Activated CD4-positive, alpha-beta T cell treated with anti-CD3 and anti-CD28 coated beads, Interleukin-2, Interleukin-4, amounts not matched to agents 100 ng/mL and 50 ng/mL, durations not matched to agents 16 hours and 8 hours (primary cell): ENCODE results near the gene KSR2.
"Not testable (repeated sequence)": the region's sequence is repeated elsewhere in the genome, so short reads cannot be mapped to it uniquely, and the experiment has no call there.

ENCODE experiments used
- DNase-seq: peaks from one replicate; pipeline ENCODE4 v3.0.0-alpha.2; 2020; ENCODE audit warnings: low spot score

Gene KSR2

DNA sequence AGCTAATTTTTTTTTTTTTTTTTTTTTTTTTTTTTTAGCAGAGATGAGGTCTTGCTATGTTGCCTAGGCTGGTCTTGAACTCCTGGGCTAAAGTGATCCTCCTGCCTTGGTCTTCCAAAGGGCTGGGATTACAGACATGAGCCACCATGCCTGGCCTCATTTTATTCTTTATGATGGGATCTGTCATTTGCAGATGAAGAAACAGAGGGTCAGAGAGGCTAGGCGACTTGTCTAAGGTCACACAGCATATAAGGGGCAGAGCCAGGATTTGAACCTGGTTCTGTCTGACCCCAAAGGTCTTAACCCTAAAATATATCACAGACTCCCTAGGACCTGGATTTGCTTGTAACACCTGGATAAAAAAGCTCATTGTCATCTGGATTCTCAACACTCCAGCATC, 282.6 kb downstream of the KSR2 start:
- no peak for DNase-seq

DNA sequence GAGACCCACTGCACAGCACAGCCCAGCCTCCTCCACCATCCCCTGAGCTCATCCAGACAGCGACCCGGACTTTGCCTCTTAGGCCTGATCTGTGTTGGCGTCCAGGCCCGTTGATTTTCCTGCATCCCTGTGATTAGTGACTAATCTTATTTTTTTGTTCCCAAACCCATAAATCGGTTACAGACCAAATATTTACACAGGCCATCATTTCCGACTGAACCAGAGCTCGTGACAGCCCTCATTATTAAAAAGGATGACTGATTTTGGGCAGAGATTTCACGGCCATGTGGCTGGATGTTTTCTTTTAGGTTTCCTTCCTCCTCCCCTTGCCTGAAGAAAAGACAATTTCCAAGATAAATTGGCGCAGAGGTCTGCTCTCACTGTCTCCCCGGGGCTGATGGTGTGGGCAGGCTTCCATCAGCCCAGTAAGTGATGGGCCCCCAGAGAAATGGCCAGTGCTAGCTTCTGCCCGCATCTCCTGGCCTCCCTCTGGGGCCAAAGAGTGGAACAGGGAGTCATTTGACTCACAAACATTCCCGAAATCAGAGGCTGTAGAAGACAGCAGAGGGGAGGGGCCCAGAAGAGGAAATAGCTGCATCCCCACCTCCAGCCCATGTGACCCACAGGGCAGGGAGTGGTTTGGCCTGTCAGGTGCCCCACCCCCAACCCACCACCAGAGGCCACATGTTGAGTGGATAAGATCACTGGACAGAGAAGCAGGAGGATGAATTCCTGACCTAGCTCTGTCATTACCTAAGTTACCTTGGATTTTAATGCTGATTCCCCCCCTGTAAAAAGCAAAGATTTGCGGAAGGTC, 283.5 kb downstream of the KSR2 start:
- DNase-seq, result no peak

DNA sequence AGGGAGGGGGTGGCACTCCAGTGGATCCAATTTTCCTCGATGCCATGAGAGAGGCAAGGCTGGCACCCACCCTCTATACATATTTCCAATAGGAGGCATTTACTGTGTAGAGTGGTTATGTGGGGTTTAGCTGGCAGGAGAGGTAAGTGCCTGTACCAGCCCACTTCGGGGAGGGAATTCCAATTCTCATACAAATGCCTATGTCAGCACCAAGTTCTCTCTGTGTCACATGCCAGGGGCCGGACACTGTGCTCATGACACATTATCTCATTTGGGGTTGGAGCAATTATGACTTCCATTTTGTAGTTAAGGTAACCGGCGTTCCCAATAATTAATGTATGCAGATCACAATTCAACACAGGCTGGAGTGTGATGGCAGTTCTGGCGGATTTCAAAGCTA, 284.3 kb downstream of the KSR2 start:
- DNase-seq, result no peak

GRCh38 chr12:117680312-117680711, 288.5 kb downstream of the KSR2 start:
- DNase-seq, result no peak

GRCh38 chr12:117679776-117680175, 289.0 kb downstream of the KSR2 start:
- no peak for DNase-seq

- DNase-seq, result no peak
Measured at GRCh38 chr12:117674763-117675162, 294.0 kb downstream of the KSR2 start.

DNA sequence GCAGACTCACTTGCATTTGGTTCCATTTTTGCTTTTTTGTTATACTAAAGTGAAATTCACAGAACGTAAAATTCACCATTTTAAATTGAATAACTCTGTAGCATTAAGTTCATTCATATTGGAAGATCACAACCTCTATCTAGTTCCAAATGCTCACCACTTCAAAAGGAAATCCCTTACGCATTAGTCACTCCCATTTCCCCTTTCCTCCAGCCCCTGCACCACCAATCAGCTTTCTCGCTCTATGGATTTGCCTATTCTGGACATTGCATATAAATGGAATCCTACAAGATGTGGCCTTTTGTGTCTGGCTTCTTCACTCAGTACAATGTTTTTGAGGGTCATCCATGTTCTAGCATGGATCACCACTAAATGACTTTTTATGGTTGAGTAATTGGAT, 294.5 kb downstream of the KSR2 start:
- DNase-seq, result no peak

DNA sequence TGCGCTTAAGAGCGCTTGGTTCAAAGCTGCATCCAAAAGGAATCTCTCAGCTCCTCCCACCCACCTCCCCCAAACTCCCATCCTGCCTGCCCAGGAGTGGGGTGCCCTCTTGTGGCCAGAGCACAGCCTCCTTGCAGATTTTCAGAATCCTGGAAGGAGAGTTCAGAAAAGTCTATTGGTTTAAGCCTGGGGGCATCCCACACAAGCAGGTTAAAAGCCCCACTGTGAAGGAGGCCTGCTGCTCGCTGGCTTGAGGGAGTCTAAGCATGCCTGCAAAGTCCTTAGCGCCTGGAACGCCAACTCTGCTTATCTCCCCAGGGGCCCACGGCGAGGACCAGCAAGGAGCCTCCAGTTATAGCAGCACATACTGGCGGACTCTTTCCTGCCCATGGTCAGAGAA, 297.1 kb downstream of the KSR2 start:
- no peak for DNase-seq

- no peak for DNase-seq
Measured at GRCh38 chr12:117664169-117664568, 304.6 kb downstream of the KSR2 start.

DNA sequence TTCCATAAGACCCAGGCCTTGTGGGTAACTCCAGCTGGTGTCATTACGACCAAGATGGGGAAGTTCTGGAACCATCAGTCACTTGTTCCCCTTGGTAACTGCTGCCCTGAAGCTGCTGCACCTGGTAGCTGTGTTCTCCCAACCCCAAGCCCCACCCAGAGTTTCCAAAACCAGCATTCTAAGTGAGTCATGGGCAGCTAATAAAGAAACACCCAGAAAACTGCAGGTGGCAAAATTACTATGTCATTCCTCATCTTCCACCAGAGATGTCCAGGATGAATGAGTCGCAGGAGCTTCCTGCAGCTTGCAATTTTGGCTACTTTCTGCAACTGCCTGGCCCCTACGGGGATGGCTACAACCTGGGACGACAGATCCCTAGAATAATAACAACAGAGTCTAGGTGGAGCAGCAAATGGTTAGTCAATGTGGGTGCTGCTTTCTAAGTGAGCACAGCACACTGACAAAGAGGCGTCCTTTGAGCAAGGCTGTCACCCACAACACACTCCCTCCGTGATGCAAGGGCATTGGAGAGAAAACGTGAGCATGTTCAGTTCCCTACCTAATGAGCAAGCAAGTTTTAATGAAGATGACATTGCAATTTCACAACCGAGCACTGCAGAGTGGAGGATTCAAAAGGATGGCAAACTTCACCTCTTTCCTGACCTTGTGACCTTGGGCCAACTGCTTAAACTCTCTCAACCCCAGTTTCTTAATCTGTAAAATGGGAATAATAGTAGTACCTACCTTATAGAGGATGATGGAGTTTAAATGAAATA, 306.0 kb downstream of the KSR2 start:
- no peak for DNase-seq

DNA sequence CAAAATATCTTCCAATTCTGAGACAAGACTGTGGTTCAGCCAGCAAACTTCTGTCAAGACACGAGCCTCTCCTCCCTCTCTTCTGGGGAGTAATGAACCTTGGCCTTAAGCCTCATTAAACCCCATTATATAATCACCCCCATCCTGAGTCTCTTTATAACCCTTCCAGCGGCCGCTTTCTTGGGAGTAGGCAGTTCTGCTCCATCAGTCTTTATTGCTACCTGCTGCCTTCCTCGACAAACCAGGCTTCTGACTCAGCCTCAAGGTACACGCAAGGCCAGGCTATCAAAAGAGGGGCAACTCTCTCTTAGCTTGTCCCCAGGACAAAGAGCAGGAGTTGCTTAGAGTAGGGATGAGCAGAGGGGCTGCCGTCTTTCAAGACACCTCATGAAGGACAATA, 306.6 kb downstream of the KSR2 start:
- no peak for DNase-seq

DNA sequence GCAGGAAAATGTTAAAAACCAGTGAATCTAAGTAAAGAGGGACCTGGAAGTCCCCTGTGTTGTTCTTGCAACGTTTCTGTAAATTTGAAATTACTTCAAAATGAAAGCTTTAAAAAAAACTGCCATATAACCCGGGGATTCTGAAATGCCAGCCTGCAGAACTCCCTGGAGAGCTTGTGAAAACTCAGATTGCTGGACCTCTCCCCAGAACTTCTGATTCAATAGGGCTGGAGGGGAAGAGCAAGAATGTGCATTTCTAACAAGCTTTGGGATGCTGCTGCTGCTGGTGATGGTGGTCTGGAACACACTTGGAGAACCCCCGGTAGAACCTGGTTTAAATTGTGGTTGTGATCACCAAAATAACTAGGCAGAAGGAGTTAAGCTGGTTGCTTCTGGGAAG, 307.3 kb downstream of the KSR2 start:
- DNase-seq, result no peak

- DNase-seq, result no peak
Measured at GRCh38 chr12:117660896-117661295, 307.9 kb downstream of the KSR2 start.

DNA sequence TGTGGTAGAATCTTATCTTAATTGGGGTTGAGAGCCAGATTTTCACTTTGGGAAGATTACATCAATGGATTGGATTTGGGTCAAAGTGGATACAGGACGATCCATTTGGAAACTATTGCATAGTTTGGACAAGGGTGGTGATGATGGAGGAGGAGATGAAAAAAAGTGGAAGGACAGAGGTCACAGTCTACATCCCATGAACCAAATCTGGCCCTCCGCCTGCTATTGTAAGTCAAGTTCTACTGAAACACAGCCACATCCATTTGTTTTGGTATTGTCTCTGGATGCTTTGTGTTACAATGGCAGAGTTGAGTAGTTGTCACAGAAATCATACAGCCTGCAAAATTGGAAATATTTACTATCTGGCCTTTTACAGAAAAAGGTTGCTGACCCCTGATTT, 310.6 kb downstream of the KSR2 start:
- no peak for DNase-seq

GRCh38 chr12:117649796-117650195, 319.0 kb downstream of the KSR2 start:
- DNase-seq, result no peak

DNA sequence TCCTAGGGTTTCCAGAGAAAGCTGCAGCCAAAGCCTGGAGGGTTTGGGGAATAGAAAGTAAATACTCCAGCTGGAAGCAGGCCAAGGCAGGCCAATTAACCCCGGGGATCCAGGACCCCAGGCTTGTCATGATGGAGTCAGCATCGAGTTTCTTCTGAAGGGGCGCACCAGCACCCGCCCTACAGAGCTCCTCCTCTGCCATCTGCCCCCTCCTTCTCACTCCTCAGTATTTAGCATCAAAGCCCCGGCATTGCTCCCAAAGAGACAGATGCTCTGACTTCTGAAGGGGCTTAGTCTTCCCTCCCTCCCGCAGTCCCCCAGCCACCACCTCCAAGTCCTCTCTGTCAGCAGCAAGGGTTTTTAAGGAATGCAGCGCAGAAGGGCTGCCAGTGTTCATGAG, 322.3 kb downstream of the KSR2 start:
- DNase-seq, result no peak

DNA sequence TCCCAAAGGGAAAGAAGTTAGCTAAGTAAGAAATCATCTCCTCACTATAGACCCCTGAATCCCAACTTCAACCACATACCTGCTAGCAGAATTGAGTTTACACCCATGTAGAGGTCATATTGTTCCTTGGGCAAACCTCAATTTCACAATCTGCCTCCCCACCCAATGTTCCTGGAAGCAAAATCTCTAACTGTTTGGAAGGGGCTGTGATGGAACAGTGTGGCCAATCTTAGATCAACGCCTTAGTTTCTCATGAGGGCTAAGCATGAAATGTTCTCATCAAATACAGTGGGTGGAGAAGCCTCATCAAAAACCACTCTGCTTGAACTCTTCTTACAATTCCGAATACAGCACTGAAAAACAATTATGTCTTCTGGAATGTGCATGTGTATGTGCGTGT, 323.3 kb downstream of the KSR2 start:
- DNase-seq, result no peak

GRCh38 chr12:117643971-117644370, 324.8 kb downstream of the KSR2 start:
- no peak for DNase-seq

DNA sequence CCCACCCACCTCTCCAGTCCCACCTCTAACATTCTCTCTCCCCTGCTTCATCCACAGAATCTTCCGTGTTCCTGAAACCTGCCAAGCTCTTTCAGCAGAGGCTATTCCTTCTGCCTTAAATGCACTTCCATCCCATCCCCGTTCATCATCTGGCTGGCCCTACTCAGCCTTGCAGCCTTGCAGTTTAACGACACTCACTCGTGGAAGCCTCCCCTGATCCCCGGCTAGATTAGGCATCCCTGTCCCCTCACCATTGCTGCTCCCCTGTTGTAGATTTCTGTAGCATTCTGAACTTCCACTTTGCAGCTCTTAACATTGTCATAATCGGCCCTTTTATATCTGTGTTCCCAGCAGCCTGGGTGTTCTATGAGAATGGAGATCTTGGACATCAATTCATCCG, 326.9 kb downstream of the KSR2 start:
- no peak for DNase-seq

DNA sequence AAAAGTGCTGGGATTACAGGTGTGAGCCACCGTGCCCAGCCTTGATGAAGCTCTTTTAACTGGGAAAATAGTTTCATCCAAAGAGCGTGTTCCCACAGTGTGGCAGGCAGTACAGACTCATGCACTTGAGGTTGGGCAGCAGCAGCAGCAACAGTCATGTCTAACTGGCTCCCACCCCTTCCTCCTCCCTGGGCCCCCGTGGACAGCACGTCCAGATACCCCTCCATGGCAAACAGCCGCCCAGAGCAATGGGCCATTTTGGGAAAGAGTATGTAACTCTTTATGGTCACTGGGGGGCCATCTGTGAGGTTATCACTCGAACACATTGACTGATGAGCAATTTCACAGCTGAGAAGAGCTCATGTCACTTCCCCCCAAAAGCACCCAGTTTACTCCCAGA, 328.3 kb downstream of the KSR2 start:
- DNase-seq, result no peak

- no peak for DNase-seq
Measured at GRCh38 chr12:117629454-117629853, 339.3 kb downstream of the KSR2 start.

DNA sequence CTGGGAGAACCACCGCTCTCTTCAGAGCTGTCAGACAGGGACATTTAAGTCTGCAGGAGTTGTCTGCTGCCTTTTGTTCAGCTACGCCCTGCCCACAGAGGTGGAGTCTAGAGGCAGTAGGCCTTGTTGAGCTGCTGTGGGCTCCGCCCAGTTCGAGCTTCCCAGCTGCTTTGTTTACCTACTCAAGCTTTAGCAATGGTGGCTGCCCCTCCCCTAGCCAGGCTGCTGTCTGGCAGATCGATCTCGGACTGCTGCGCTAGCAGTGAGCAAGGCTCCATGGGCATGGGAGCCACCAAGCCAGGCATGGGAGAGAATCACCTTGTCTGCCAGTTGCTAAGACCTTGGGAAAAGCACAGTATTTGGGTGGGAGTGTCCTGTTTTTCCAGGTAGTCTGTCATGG, 340.1 kb downstream of the KSR2 start:
- not testable (repeated sequence) for DNase-seq

DNA sequence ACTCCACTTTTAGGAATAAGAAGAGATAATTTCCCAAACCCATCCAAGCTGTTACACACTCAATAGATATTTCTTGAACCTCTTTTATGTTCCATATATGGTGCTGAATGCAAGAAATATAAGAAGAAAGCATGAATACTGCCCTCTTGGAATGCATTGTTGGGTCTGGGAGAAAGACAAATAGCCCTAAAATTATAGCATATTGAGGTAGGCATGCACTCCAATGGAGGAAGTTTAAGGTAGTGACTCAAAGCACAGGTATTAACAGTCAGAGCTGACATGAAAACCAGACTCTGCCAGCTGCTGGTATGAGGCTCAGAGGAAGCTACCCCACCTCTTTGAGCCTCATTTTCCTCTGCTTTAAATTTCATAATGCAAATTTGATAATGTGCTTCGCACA, 346.0 kb downstream of the KSR2 start:
- no peak for DNase-seq

GRCh38 chr12:117622087-117622486, 346.7 kb downstream of the KSR2 start:
- no peak for DNase-seq
